SK-N-SH treated with all-trans-retinoic acid at 6 μM for 48 hours (cell line): ENCODE measurements around the gene SULT6B1.

Experiments used
- ARNTL ChIP-seq: fragments of 450-650 bp; formaldehyde crosslinking; IDR thresholded peaks from 2 replicates; pipeline ENCODE4 v1.5.0; 2020; ENCODE audit warnings: low read depth, mild to moderate bottlenecking, moderate library complexity, borderline replicate concordance
- RARB ChIP-seq: fragments of 250-450 bp; sonication (Bioruptor Pico); IDR thresholded peaks from 2 replicates; pipeline ENCODE4 v1.8.0; 2021; ENCODE audit warnings: mild to moderate bottlenecking, moderate library complexity
- ZNF565 ChIP-seq: fragments of 450-650 bp; formaldehyde crosslinking; conservative IDR thresholded peaks from 2 replicates; pipeline ENCODE4 v1.5.0; 2020; ENCODE audit warnings: low read depth, mild to moderate bottlenecking, moderate library complexity
- TF ChIP-seq, protein P1 (sequence below): fragments of 250-450 bp; sonication (Bioruptor Pico); IDR thresholded peaks from 2 replicates; pipeline ENCODE4 v1.8.0; 2020; ENCODE audit warnings: mild to moderate bottlenecking, moderate library complexity, borderline replicate concordance

DNA sequence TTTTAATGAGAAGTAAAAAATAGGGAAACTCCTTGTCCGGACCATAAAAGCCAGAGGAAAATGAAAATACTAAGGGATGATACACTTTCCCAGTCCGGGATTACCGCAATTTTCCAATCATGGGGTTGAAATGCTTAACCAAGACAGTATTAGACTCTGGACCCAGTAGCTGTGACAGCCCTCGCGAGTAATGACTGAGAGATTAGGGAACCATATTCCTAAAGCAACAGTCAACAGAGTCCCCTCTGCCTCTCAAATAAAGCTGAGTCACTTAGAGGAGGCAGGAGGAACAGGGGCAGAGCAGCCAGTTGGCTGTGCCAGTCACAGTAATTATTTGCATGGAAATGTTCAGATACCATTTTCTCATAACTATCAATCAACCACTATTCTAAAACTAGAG, 69.3 kb downstream of the SULT6B1 start:
- TF ChIP-seq, protein P1, sequence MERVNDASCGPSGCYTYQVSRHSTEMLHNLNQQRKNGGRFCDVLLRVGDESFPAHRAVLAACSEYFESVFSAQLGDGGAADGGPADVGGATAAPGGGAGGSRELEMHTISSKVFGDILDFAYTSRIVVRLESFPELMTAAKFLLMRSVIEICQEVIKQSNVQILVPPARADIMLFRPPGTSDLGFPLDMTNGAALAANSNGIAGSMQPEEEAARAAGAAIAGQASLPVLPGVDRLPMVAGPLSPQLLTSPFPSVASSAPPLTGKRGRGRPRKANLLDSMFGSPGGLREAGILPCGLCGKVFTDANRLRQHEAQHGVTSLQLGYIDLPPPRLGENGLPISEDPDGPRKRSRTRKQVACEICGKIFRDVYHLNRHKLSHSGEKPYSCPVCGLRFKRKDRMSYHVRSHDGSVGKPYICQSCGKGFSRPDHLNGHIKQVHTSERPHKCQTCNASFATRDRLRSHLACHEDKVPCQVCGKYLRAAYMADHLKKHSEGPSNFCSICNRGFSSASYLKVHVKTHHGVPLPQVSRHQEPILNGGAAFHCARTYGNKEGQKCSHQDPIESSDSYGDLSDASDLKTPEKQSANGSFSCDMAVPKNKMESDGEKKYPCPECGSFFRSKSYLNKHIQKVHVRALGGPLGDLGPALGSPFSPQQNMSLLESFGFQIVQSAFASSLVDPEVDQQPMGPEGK = no peak
- TF ChIP-seq ZNF565 (no peak), ARNTL (CRISPR knock-in tag) (no peak), RARB (no peak)
